ENCODE results near the gene NCEH1. TPM values are rescaled to one million over a fixed set of nuclear protein-coding genes. Genes with fewer than 3 reads are reported as not detected.
A peak's percentile ranks its signal among the peaks of the same experiment; 100 is the strongest.

Gene NCEH1
- total and polyA plus RNA-seq, 12 donors: 8.7 to 66.4 (median 50.9) TPM

GRCh38 chr3:172585954-172586353 lies 124.9 kb downstream of the NCEH1 start:
- Histone ChIP-seq H3K4me3 (peak overlapping the region in 4 of 10 donors; percentile 1 to 14 (median 8)), H3K27me3 (no peaks in the 10 kb centered on the region), H3K4me1 (peaks cover 3 to 40% (median 21%) of the 10 kb centered on the region in 9 donors), H3K27ac (peak overlapping the region in 7 of 10 donors; percentile 52 to 90 (median 70)), H3K36me3 (no peaks in the 10 kb centered on the region), H3K9me3 (peaks cover 0 to 21% (median 0%) of the 10 kb centered on the region in 11 donors)
- DNase-seq (no peak), ATAC-seq (peak in 1 of 8 donors; percentile 25)
- 68 to 79% methylated on average over 4 of the region's 4 CpGs for WGBS, 2 donors
- no peak for TF ChIP-seq CTCF (IDR thresholded peaks at IDR 0.05)
- intact Hi-C loops (cut with DNase I): loop anchor here in 2 of 10 donors (10.0 kb wide), 1 partner anchor 71 kb away; no protein-coding TSS in a partner anchor

- Histone ChIP-seq H3K27me3 (no peaks in the 10 kb centered on the region), H3K9me3 (no peaks in the 10 kb centered on the region), H3K4me3 (no peak overlapping the region), H3K36me3 (no peaks in the 10 kb centered on the region), H3K4me1 (peaks cover 3 to 68% (median 33%) of the 10 kb centered on the region in 9 donors), H3K27ac (peak overlapping the region in 2 of 10 donors; percentile 86 to 94)
- intact Hi-C loops (cut with DNase I): loop anchor here in 3 of 10 donors (5.0 to 10.0 kb wide), 2 partner anchors 40 to 68 kb away; no protein-coding TSS in a partner anchor
- DNase-seq (no peak), ATAC-seq (no peak)
- WGBS, 2 donors: 54 to 80% methylated on average over 1 of the region's 1 CpG
- TF ChIP-seq CTCF (IDR thresholded peaks at IDR 0.05): no peak
These were observed 128.2 kb downstream of the NCEH1 start for GRCh38 chr3:172582712-172583111.

- ATAC-seq: no peak
- no peak for DNase-seq
- Histone ChIP-seq H3K9me3 (no peaks in the 10 kb centered on the region), H3K4me3 (no peak overlapping the region), H3K27ac (peak overlapping the region in 7 of 10 donors; percentile 13 to 94 (median 83)), H3K27me3 (no peaks in the 10 kb centered on the region), H3K36me3 (no peaks in the 10 kb centered on the region), H3K4me1 (peaks cover 3 to 65% (median 28%) of the 10 kb centered on the region in 9 donors)
- intact Hi-C loops (cut with DNase I): loop anchor here in 3 of 10 donors (5.0 to 10.0 kb wide), 2 partner anchors 39 to 67 kb away; no protein-coding TSS in a partner anchor
- TF ChIP-seq CTCF (IDR thresholded peaks at IDR 0.05): no peak
These were observed 129.1 kb downstream of the NCEH1 start for GRCh38 chr3:172581757-172582166.

- peak overlapping the region in 9 of 10 donors; percentile 47 to 94 (median 81) for H3K27ac ChIP-seq
- WGBS, 2 donors: 68% methylated on average over 3 of the region's 3 CpGs
- peaks cover 3 to 56% (median 24%) of the 10 kb centered on the region in 9 donors for H3K4me1 ChIP-seq
- intact Hi-C loops (cut with DNase I): loop anchor here in 3 of 10 donors (5.0 to 10.0 kb wide), 2 partner anchors 39 to 66 kb away; no protein-coding TSS in a partner anchor
- H3K4me3 ChIP-seq: no peak overlapping the region
- no peak for TF ChIP-seq CTCF (IDR thresholded peaks at IDR 0.05)
- ATAC-seq (peak in 6 of 8 donors; percentile 23 to 71 (median 53)), DNase-seq (no peak)
- no peaks in the 10 kb centered on the region for H3K27me3 ChIP-seq
- H3K9me3 ChIP-seq: no peaks in the 10 kb centered on the region
- H3K36me3 ChIP-seq: no peaks in the 10 kb centered on the region
These were observed 130.0 kb downstream of the NCEH1 start for GRCh38 chr3:172580680-172581401.

Other genes starting within 250 kb of the NCEH1 start
- 10 to 100 TPM in 9 of 10 donors, 1 to 10 TPM in 1; 4.7 to 51.5 (median 18.9) TPM for gene TNFSF10, start 187.6 kb downstream of the NCEH1 start, total RNA-seq
- gene TNFSF10, start 187.6 kb downstream of the NCEH1 start, polyA plus RNA-seq: 10 to 100 TPM; 17.2 to 17.9 TPM
- 1 to 10 TPM; 2.9 to 8.0 (median 5.5) TPM for gene ECT2, start 39.7 kb upstream of the NCEH1 start, total RNA-seq
- gene ECT2, start 39.7 kb upstream of the NCEH1 start, polyA plus RNA-seq: 1 to 10 TPM; 2.0 to 2.2 TPM

Measured in heart right ventricle (tissue), 16 donors.